WI38 (cell line): ENCODE data around the gene SPARC.

Experiments
- H3K4me3 ChIP-seq: 2 replicates; pipeline ENCODE4 v1.5.1; 2011; ENCODE audit warnings: low read depth, mild to moderate bottlenecking, control low read depth, low read length
- CTCF ChIP-seq: IDR thresholded peaks from 2 replicates; pipeline ENCODE4 v1.5.1; 2012; ENCODE audit warnings: low read depth, mild to moderate bottlenecking, control low read depth, low read length

The SPARC gene

GRCh38 chr5:151631941-151632340 lies 54.8 kb downstream of the SPARC start:
- no peak overlapping the region for H3K4me3 ChIP-seq
- no peak for TF ChIP-seq CTCF

GRCh38 chr5:151630088-151630487 lies 56.6 kb downstream of the SPARC start:
- no peak overlapping the region for H3K4me3 ChIP-seq
- TF ChIP-seq CTCF: no peak

- H3K4me3 ChIP-seq: no peak overlapping the region
- no peak for TF ChIP-seq CTCF
These were observed 58.4 kb downstream of the SPARC start for GRCh38 chr5:151628112-151628823.

GRCh38 chr5:151627650-151628049 lies 59.1 kb downstream of the SPARC start:
- no peak overlapping the region for H3K4me3 ChIP-seq
- TF ChIP-seq CTCF: no peak

- no peak for TF ChIP-seq CTCF
- H3K4me3 ChIP-seq: no peak overlapping the region
These were observed 61.4 kb downstream of the SPARC start for GRCh38 chr5:151625285-151625684.

GRCh38 chr5:151624476-151624875 lies 62.2 kb downstream of the SPARC start:
- no peak overlapping the region for H3K4me3 ChIP-seq
- TF ChIP-seq CTCF: no peak

- TF ChIP-seq CTCF: no peak
- no peak overlapping the region for H3K4me3 ChIP-seq
These were observed 64.2 kb downstream of the SPARC start for GRCh38 chr5:151622367-151623088.
